ENCODE measurements around the gene CRYL1. TPM values are rescaled to one million over a fixed set of nuclear protein-coding genes. Genes with fewer than 3 reads are reported as not detected.

The CRYL1 gene
- total RNA-seq, 1 experiment from 2014 or later = 6.7 TPM

- Histone ChIP-seq H3K4me1 (no peaks in the 10 kb centered on the region), H3K4me3 (ENCODE audit: low read depth, low read length) (no peak overlapping the region), H3K27me3 (replicated peaks; ENCODE audit: control insufficient read depth, insufficient read depth, low read length) (no peaks in the 10 kb centered on the region), H3K36me3 (ENCODE audit: control insufficient read depth, insufficient read depth, low read length) (no peaks in the 10 kb centered on the region), H3K9me3 (peaks cover 19% of the 10 kb centered on the region)
- ChIA-PET POLR2A (no interaction called here), CTCF (no interaction called here)
- no TSS peak for BruUV-seq (replicated peaks)
- Mint-ChIP-seq H3K9me3 (ENCODE audit: unreplicated experiment) (peaks cover 26% of the 10 kb centered on the region), H3K4me3 (ENCODE audit: unreplicated experiment) (no peak overlapping the region), H3K27me3 (ENCODE audit: insufficient read depth, unreplicated experiment) (peaks cover 3% of the 10 kb centered on the region), H3K4me1 (ENCODE audit: low read depth, unreplicated experiment) (no peaks in the 10 kb centered on the region), H3K27ac (ENCODE audit: unreplicated experiment) (no peak overlapping the region), H3K36me3 (ENCODE audit: insufficient read depth, unreplicated experiment) (no peaks in the 10 kb centered on the region)
- intact Hi-C loops (cut with micrococcal nuclease; ENCODE audit: unreplicated experiment) = no loop called here
- TF ChIP-seq, protein P1, sequence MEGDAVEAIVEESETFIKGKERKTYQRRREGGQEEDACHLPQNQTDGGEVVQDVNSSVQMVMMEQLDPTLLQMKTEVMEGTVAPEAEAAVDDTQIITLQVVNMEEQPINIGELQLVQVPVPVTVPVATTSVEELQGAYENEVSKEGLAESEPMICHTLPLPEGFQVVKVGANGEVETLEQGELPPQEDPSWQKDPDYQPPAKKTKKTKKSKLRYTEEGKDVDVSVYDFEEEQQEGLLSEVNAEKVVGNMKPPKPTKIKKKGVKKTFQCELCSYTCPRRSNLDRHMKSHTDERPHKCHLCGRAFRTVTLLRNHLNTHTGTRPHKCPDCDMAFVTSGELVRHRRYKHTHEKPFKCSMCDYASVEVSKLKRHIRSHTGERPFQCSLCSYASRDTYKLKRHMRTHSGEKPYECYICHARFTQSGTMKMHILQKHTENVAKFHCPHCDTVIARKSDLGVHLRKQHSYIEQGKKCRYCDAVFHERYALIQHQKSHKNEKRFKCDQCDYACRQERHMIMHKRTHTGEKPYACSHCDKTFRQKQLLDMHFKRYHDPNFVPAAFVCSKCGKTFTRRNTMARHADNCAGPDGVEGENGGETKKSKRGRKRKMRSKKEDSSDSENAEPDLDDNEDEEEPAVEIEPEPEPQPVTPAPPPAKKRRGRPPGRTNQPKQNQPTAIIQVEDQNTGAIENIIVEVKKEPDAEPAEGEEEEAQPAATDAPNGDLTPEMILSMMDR (IDR thresholded peaks at IDR 0.05; ENCODE audit: insufficient read depth in 1 of 2, low read depth in 1 of 2, low read length in 1 of 2, severe bottlenecking in 1 of 2, unreplicated experiment in 1 of 2) = no peak
- no peak for DNase-seq
Observed at GRCh38 chr13:20446900-20447299, 78.8 kb downstream of the CRYL1 start.

DNA sequence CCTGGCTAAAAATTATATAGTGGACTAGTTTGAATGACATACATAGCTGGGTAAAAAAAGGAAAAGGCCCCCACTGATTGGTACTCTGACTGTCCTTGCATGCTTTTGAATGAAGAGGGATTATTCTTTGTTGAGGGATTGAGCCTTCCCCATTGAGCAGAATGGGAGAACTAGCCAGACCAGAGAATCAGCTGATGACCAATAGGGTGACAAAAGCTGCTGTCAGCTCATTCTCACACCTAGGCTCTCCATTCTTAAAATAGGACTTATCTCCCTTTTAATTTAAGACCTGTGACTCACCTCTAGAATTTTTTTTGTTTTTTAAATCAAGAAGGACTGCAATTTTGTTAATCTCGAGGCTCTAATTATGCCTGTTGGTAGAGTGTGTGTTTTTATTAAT is 79.3 kb downstream of the CRYL1 start:
- Mint-ChIP-seq H3K4me3 (ENCODE audit: unreplicated experiment) (no peak overlapping the region), H3K4me1 (ENCODE audit: low read depth, unreplicated experiment) (no peaks in the 10 kb centered on the region), H3K9me3 (ENCODE audit: unreplicated experiment) (peaks cover 26% of the 10 kb centered on the region), H3K27ac (ENCODE audit: unreplicated experiment) (no peak overlapping the region), H3K36me3 (ENCODE audit: insufficient read depth, unreplicated experiment) (no peaks in the 10 kb centered on the region), H3K27me3 (ENCODE audit: insufficient read depth, unreplicated experiment) (peaks cover 3% of the 10 kb centered on the region)
- peaks cover 19% of the 10 kb centered on the region for H3K9me3 ChIP-seq
- intact Hi-C loops (cut with micrococcal nuclease; ENCODE audit: unreplicated experiment) = no loop called here
- H3K27me3 ChIP-seq (replicated peaks; ENCODE audit: control insufficient read depth, insufficient read depth, low read length) = no peaks in the 10 kb centered on the region
- no TSS peak for BruUV-seq (replicated peaks)
- no peaks in the 10 kb centered on the region for H3K36me3 ChIP-seq (ENCODE audit: control insufficient read depth, insufficient read depth, low read length)
- ChIA-PET CTCF (no interaction called here), POLR2A (no interaction called here)
- TF ChIP-seq, protein P1 (IDR thresholded peaks at IDR 0.05; ENCODE audit: insufficient read depth in 1 of 2, low read depth in 1 of 2, low read length in 1 of 2, severe bottlenecking in 1 of 2, unreplicated experiment in 1 of 2) = no peak
- no peak overlapping the region for H3K4me3 ChIP-seq (ENCODE audit: low read depth, low read length)
- no peaks in the 10 kb centered on the region for H3K4me1 ChIP-seq
- no peak for DNase-seq

DNA sequence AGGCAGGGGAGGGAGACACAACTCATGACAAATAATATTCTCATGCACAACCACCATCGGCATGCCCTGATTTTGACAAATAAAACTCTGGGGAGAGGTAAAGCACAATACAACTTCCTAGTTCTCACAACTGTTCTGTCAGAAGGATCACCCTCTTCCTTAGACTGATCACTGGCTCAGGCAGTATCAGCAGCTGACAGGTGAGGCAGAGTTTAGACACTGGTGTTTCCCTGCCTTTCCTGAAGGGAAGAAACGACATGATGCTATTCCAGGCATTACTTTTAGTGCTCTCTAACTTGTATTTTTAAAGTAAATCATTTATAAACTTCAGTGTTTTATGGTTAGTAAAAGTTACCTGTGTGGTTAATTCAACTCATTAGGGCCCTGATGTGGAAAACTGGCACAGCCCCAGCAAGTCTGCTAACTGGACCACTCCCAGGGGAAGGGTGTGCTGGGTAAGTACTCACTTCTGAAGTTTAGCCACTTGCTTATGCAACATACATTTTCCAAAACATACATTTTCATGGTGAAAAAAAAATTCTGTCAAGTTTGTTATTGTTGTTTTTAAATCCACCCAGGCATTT is 82.8 kb downstream of the CRYL1 start:
- no TSS peak for BruUV-seq (replicated peaks)
- Histone ChIP-seq H3K27me3 (replicated peaks; ENCODE audit: control insufficient read depth, insufficient read depth, low read length) (no peaks in the 10 kb centered on the region), H3K9me3 (peaks cover 12% of the 10 kb centered on the region), H3K4me3 (ENCODE audit: low read depth, low read length) (no peak overlapping the region), H3K4me1 (no peaks in the 10 kb centered on the region), H3K36me3 (ENCODE audit: control insufficient read depth, insufficient read depth, low read length) (no peaks in the 10 kb centered on the region)
- Mint-ChIP-seq H3K27me3 (ENCODE audit: insufficient read depth, unreplicated experiment) (peaks cover 8% of the 10 kb centered on the region), H3K4me1 (ENCODE audit: low read depth, unreplicated experiment) (no peaks in the 10 kb centered on the region), H3K27ac (ENCODE audit: unreplicated experiment) (no peak overlapping the region), H3K36me3 (ENCODE audit: insufficient read depth, unreplicated experiment) (no peaks in the 10 kb centered on the region), H3K9me3 (ENCODE audit: unreplicated experiment) (peaks cover 8% of the 10 kb centered on the region), H3K4me3 (ENCODE audit: unreplicated experiment) (no peak overlapping the region)
- TF ChIP-seq, protein P1 (IDR thresholded peaks at IDR 0.05; ENCODE audit: insufficient read depth in 1 of 2, low read depth in 1 of 2, low read length in 1 of 2, severe bottlenecking in 1 of 2, unreplicated experiment in 1 of 2) = no peak
- no peak for DNase-seq
- intact Hi-C loops (cut with micrococcal nuclease; ENCODE audit: unreplicated experiment) = no loop called here
- POLR2A ChIA-PET = no interaction called here
- CTCF ChIA-PET = no interaction called here

All from Caco-2 (cell line).